GM23248 (cell line): Measurements from ENCODE around the gene BTBD17. TPM values are rescaled to one million over a fixed set of nuclear protein-coding genes. Genes with fewer than 3 reads are reported as not detected.

Experiments
- DNase-seq: peaks from one replicate; pipeline ENCODE4 v3.0.0-alpha.2; 2015
- H2AFZ ChIP-seq: fragments of 200-600 bp; sonication (generic); 2 replicates; pipeline ENCODE4 v1.6.1; 2016; ENCODE audit warnings: antibody characterized with exemption
- H3F3A ChIP-seq: fragments of 200-600 bp; sonication (generic); 2 replicates; pipeline ENCODE4 v1.6.1; 2016; ENCODE audit warnings: mild to moderate bottlenecking, antibody characterized with exemption, mixed run types; ENCODE audit not compliant: insufficient read depth
- H3K27ac ChIP-seq: fragments of 200-600 bp; sonication (generic); 2 replicates; pipeline ENCODE4 v1.5.1; 2016; ENCODE audit warnings: mild to moderate bottlenecking
- H3K27me3 ChIP-seq: fragments of 200-600 bp; sonication (generic); replicated peaks from 2 replicates; pipeline ENCODE4 v1.6.1; 2016; ENCODE audit warnings: mild to moderate bottlenecking; ENCODE audit not compliant: insufficient read depth
- H3K36me3 ChIP-seq: fragments of 200-600 bp; sonication (generic); 2 replicates; pipeline ENCODE4 v1.6.1; 2016; ENCODE audit warnings: low read depth, mild to moderate bottlenecking
- H3K4me1 ChIP-seq: fragments of 200-600 bp; sonication (generic); 2 replicates; pipeline ENCODE4 v1.6.1; 2016; ENCODE audit warnings: mild to moderate bottlenecking; ENCODE audit not compliant: insufficient read depth
- H3K4me2 ChIP-seq: fragments of 200-600 bp; sonication (generic); one replicate; pipeline ENCODE4 v1.6.1; 2016; ENCODE audit warnings: mild to moderate bottlenecking; ENCODE audit not compliant: unreplicated experiment
- H3K4me3 ChIP-seq: fragments of 200-600 bp; sonication (generic); 2 replicates; pipeline ENCODE4 v1.5.1; 2016; ENCODE audit warnings: mild to moderate bottlenecking
- H3K79me2 ChIP-seq: fragments of 200-600 bp; sonication (generic); 2 replicates; pipeline ENCODE4 v1.6.1; 2016; ENCODE audit warnings: mild to moderate bottlenecking; ENCODE audit not compliant: insufficient read depth
- H3K9ac ChIP-seq: fragments of 200-600 bp; sonication (generic); 2 replicates; pipeline ENCODE4 v1.6.1; 2016; ENCODE audit warnings: mild to moderate bottlenecking
- H3K9me2 ChIP-seq: fragments of 200-600 bp; sonication (generic); 2 replicates; pipeline ENCODE4 v1.6.1; 2016; ENCODE audit warnings: mixed run types, mild to moderate bottlenecking, moderate library complexity; ENCODE audit not compliant: insufficient read depth
- H3K9me3 ChIP-seq: fragments of 200-600 bp; sonication (generic); one replicate; pipeline ENCODE4 v1.6.1; 2017; ENCODE audit warnings: low read depth
- H4K20me1 ChIP-seq: fragments of 200-600 bp; sonication (generic); 2 replicates; pipeline ENCODE4 v1.6.0; 2016; ENCODE audit not compliant: insufficient read depth
- EZH2 ChIP-seq: fragments of 200-600 bp; sonication (generic); IDR thresholded peaks from 2 replicates; pipeline ENCODE4 v1.6.1; 2018; ENCODE audit warnings: antibody characterized with exemption, mild to moderate bottlenecking; ENCODE audit not compliant: insufficient read depth, poor library complexity, severe bottlenecking
- EZH2phosphoT487 ChIP-seq: fragments of 200-600 bp; sonication (generic); IDR thresholded peaks from 2 replicates; pipeline ENCODE4 v1.6.1; 2018; ENCODE audit warnings: antibody characterized with exemption, moderate library complexity, mild to moderate bottlenecking, low read depth; ENCODE audit not compliant: insufficient read depth
- WGBS, 2 experiments: methylation state at CpG; one replicate each; pipeline ENCODE4 v1.1.6; 2015 to 2017; ENCODE audit warnings: low lambda C conversion rate in 2 of 2, low coverage in 1 of 2; ENCODE audit errors: missing lambda C conversion rate in 2 of 2; 5-methylcytosine and 5-hydroxymethylcytosine counted together
- in situ Hi-C: fragments of 300-500 bp; cut with MboI; formaldehyde crosslinking; loops from 2 replicates; pipeline ENCODE4 v1.15.0; 2020
- polyA plus RNA-seq: library from polyadenylated mRNA; unstranded; fragments of >200 nt; fragmentation: Nextera tagmentation; extraction: Ambion mirVana; gene quantifications from 2 replicates; pipeline ENCODE4 v1.2.1, GENCODE V29; 2016
- total RNA-seq: library from RNA; depleted of rRNA; stranded (reverse); fragments of >200 nt; shearing (Covaris generic); gene quantifications from 2 replicates; pipeline ENCODE4 v1.2.3, GENCODE V29; 2014

BTBD17 gene
- total and polyA plus RNA-seq, 2 experiments from 2014 or later, result 0.10 TPM; not detected in 1

DNA sequence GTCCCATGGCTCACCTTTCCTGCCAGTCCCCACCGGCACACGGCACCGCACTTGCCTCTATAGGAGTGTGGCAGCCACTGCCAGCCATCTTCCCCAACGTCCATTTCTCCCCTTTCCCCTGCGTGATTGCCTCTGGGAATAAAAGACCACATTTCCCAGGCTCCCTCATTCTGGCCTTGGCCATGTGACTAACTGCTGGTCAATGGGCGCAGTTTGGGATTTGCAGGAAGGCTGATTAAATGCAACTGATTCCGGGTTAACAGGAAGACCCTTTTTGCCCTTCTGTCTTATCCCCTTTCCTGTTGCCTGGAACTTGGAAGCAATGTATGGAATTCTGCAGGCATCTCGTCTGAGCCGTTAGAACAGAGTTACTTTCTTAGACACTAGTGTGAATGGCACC lies 3.0 kb downstream of the BTBD17 start:
- H3K27me3 ChIP-seq, result peaks cover 54% of the 10 kb centered on the region
- no peaks in the 10 kb centered on the region for H3K9me2 ChIP-seq
- 51 to 53% methylated on average over 9 of the region's 9 CpGs for WGBS, 2 experiments
- no peak overlapping the region for H2AFZ ChIP-seq
- H3K4me2 ChIP-seq, result no peak overlapping the region
- in situ Hi-C loops, result no loop called here
- H3K9me3 ChIP-seq, result no peaks in the 10 kb centered on the region
- DNase-seq, result no peak
- no peak overlapping the region for H3K27ac ChIP-seq
- H3K9ac ChIP-seq, result no peak overlapping the region
- TF ChIP-seq EZH2 (no peak), EZH2phosphoT487 (no peak)
- no peaks in the 10 kb centered on the region for H3K4me1 ChIP-seq
- H4K20me1 ChIP-seq, result no peaks in the 10 kb centered on the region
- H3K36me3 ChIP-seq, result no peaks in the 10 kb centered on the region
- H3K79me2 ChIP-seq, result no peaks in the 10 kb centered on the region
- H3K4me3 ChIP-seq, result no peak overlapping the region
- H3F3A ChIP-seq, result no peaks in the 10 kb centered on the region

DNA sequence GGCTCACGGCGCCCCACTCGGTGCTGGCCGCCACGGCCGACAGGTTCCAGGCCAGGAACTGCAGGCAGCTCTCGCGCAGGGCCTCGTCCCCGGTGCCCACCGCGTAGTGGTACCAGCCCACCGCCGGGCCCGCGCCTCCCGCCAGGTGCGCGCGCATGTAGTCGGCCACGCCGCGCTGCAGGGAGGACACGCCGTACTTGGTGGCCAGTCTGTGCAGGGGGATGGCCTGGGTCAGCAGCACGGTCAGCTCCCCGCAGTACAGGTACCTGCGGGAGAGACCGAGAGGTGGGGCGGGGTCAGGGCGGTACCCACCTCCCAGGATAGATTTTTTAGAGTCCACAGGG lies 4.2 kb downstream of the BTBD17 start:
- Histone ChIP-seq H3K4me1 (no peaks in the 10 kb centered on the region), H3K9ac (no peak overlapping the region), H3K27me3 (peaks cover 65% of the 10 kb centered on the region), H3K27ac (no peak overlapping the region), H3K9me2 (no peaks in the 10 kb centered on the region), H3K9me3 (no peaks in the 10 kb centered on the region), H4K20me1 (no peaks in the 10 kb centered on the region), H3K36me3 (no peaks in the 10 kb centered on the region), H3K79me2 (no peaks in the 10 kb centered on the region), H3F3A (no peaks in the 10 kb centered on the region), H3K4me3 (no peak overlapping the region), H3K4me2 (no peak overlapping the region), H2AFZ (no peak overlapping the region)
- in situ Hi-C loops, result no loop called here
- WGBS, 2 experiments, result 16 to 26% methylated on average over 30 to 32 of the region's 32 CpGs
- DNase-seq, result no peak
- no peak for TF ChIP-seq EZH2phosphoT487
- TF ChIP-seq EZH2, result no peak

DNA sequence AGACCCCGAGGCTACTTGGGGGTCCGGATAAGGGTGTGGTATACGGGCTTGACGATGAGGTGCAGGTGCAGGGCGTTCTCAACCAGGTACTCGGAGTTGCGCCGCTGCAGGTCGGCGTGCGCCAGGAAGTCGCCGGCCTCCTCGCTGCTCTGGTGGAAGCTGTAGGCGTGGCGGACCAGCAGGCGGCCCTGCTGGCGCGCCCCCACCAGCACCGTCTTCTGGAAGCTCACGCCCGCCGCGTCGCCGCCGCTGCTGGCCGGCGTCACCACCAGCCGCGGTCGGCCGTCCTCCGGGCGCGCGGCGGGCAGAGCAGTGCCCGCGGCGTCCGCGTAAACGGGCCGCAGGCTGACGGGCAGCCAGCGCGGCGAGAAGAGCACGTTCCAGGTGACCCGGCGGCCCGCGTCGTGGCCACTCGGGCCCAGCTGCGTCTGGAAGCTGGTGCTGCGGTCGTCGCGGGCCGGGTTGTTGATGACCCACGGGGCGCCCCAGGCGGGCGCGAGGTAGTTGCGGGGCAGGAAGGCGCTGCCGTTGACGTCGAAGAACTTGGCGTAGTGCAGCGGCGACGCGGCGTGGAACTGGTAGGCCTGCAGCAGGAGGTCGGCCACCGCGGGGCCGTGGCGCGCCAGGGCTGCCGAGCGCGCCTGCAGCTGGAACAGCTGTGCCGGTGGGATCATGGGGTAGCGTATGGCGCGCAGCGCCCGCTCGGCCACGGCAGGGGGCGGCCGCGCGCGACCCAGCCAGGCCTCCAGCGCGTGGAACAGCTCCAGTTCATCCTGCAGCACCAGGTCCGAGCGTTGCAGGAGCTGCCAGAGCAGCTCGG lies 4.8 kb downstream of the BTBD17 start:
- TF ChIP-seq EZH2phosphoT487 (no peak), EZH2 (no peak)
- Histone ChIP-seq H3K27me3 (peaks cover 70% of the 10 kb centered on the region), H3K9me3 (no peaks in the 10 kb centered on the region), H3K79me2 (no peaks in the 10 kb centered on the region), H3K9me2 (no peaks in the 10 kb centered on the region), H3K36me3 (no peaks in the 10 kb centered on the region), H3K27ac (no peak overlapping the region), H3K9ac (no peak overlapping the region), H4K20me1 (no peaks in the 10 kb centered on the region), H3K4me2 (no peak overlapping the region), H3K4me1 (no peaks in the 10 kb centered on the region), H2AFZ (no peak overlapping the region), H3F3A (no peaks in the 10 kb centered on the region), H3K4me3 (no peak overlapping the region)
- in situ Hi-C loops, result no loop called here
- DNase-seq, result peak; percentile 24
- WGBS, 2 experiments, result 4% methylated on average over 40 to 98 of the region's 105 CpGs

DNA sequence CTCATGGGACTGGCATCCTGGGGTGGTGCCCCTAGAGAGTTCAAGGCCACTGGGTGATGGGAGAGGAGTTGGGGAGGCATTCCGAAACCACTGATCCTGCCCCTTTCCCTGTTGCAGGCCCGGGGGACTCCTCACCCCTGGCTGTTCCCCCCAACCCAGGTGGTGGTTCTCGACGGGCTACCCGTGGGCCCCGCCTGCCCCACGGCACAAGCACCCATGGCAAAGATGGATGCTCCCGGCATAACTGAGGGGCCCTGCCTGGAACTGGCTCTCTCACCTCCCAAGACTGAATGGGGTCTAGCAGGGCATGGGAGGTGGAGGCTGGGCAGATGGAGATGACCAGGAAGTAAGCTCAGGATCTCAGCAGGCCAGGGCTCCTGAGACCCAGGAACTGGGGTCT lies 6.6 kb downstream of the BTBD17 start:
- no peaks in the 10 kb centered on the region for H3K79me2 ChIP-seq
- H2AFZ ChIP-seq, result no peak overlapping the region
- H3K4me1 ChIP-seq, result no peaks in the 10 kb centered on the region
- no peaks in the 10 kb centered on the region for H3K9me3 ChIP-seq
- no peak overlapping the region for H3K27ac ChIP-seq
- 65 to 73% methylated on average over 7 to 8 of the region's 8 CpGs for WGBS, 2 experiments
- H3K36me3 ChIP-seq, result no peaks in the 10 kb centered on the region
- no peaks in the 10 kb centered on the region for H3K9me2 ChIP-seq
- no peak for TF ChIP-seq EZH2
- no peak for TF ChIP-seq EZH2phosphoT487
- H3K4me2 ChIP-seq, result no peak overlapping the region
- no peaks in the 10 kb centered on the region for H3F3A ChIP-seq
- no peaks in the 10 kb centered on the region for H4K20me1 ChIP-seq
- in situ Hi-C loops, result no loop called here
- no peak for DNase-seq
- no peak overlapping the region for H3K4me3 ChIP-seq
- H3K27me3 ChIP-seq, result peaks cover 65% of the 10 kb centered on the region
- H3K9ac ChIP-seq, result no peak overlapping the region
